Right atrium auricular region (tissue), 2 donors: ENCODE measurements around the gene H2AZ2. TPM values are rescaled to one million over a fixed set of nuclear protein-coding genes. Genes with fewer than 3 reads are reported as not detected.
"Not testable (repeated sequence)": the region's sequence is repeated elsewhere in the genome, so short reads cannot be mapped to it uniquely, and the experiment has no call there.

Experiments
- DNase-seq: peaks from one replicate; pipeline ENCODE4 v3.0.0-alpha.2; 2019; ENCODE audit warnings: low spot score
- H3K27ac ChIP-seq, 2 donors: fragments of 200-600 bp; sonication (generic); 1 replicate in 1 of 2; 2 replicates in 1 of 2; pipeline ENCODE4 v1.5.1; 2016 to 2019
- H3K27me3 ChIP-seq, 2 donors: fragments of 200-600 bp; sonication (generic); one replicate each; pipeline versions ENCODE4 v1.5.1 to v1.6.0; 2017 to 2019
- H3K36me3 ChIP-seq: fragments of 200-600 bp; sonication (generic); one replicate; pipeline ENCODE4 v1.5.1; 2016
- H3K4me1 ChIP-seq, 2 donors: fragments of 200-600 bp; sonication (generic); one replicate each; pipeline versions ENCODE4 v1.5.1 to v1.6.0; 2017 to 2019
- H3K4me3 ChIP-seq, 2 donors: fragments of 200-600 bp; sonication (generic); 1 replicate in 1 of 2; 2 replicates in 1 of 2; pipeline ENCODE4 v1.5.1; 2017 to 2019; ENCODE audit warnings: mild to moderate bottlenecking in 1 of 2, moderate library complexity in 1 of 2
- H3K9me3 ChIP-seq, 2 donors: fragments of 200-600 bp; sonication (generic); one replicate each; pipeline ENCODE4 v1.5.1; 2019
- CTCF ChIP-seq, 2 donors: fragments of 200-600 bp; sonication (generic); IDR thresholded peaks; one replicate each; pipeline ENCODE4 v1.5.1; 2019; ENCODE audit warnings: antibody characterized with exemption in 2 of 2
- total RNA-seq, 2 donors: library from RNA; depleted of rRNA; stranded (reverse); fragments of >200 nt; gene quantifications; one replicate each; pipeline ENCODE4 v1.1.0, GENCODE V29; 2016

H2AZ2 gene
- total RNA-seq, 2 donors from 2014 or later, result 171 to 175 TPM

- no peaks in the 10 kb centered on the region for H3K36me3 ChIP-seq
- no peak for DNase-seq
- peaks cover 0 to 33% of the 10 kb centered on the region in 2 donors for H3K4me1 ChIP-seq
- H3K4me3 ChIP-seq, result no peak overlapping the region
- no peak overlapping the region for H3K27ac ChIP-seq
- no peaks in the 10 kb centered on the region for H3K9me3 ChIP-seq
- no peak for TF ChIP-seq CTCF (IDR thresholded peaks at IDR 0.05)
- no peaks in the 10 kb centered on the region for H3K27me3 ChIP-seq
Observed at GRCh38 chr7:44849259-44849884, 1.5 kb upstream of the H2AZ2 start.

DNA sequence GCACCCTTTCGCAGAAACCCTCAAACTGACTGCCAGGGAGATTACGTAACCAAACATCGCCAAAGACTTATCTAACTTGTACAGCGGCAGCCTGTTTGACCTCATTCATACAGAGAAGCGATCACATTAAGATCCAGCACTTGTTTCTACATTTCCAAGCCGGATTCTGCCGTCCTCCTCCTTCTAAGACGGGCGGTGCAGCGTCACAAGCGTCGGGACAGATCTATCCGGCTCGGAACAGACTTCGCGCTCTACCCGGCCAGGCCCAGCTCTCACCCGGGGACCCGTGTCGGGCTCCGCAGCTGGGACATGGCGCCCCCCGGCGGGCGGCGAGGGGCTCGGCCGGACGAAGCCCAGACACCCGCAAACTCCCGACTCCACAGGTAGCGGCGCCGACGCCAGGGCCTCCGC lies 373 bp downstream of the H2AZ2 start:
- H3K4me3 ChIP-seq, result peak overlapping the region; percentile 45 to 71
- H3K27ac ChIP-seq, result peak overlapping the region; percentile 92 to 96
- peaks cover 0 to 40% of the 10 kb centered on the region in 2 donors for H3K4me1 ChIP-seq
- H3K27me3 ChIP-seq, result no peaks in the 10 kb centered on the region
- DNase-seq, result peak; percentile 89
- no peaks in the 10 kb centered on the region for H3K36me3 ChIP-seq
- peak; percentile 77 to 92 for TF ChIP-seq CTCF (IDR thresholded peaks at IDR 0.05)
- H3K9me3 ChIP-seq, result no peaks in the 10 kb centered on the region

GRCh38 chr7:44846816-44847508 lies 925 bp downstream of the H2AZ2 start:
- TF ChIP-seq CTCF (IDR thresholded peaks at IDR 0.05), result no peak
- Histone ChIP-seq H3K4me1 (peaks cover 0 to 41% of the 10 kb centered on the region in 2 donors), H3K36me3 (no peaks in the 10 kb centered on the region), H3K27me3 (no peaks in the 10 kb centered on the region), H3K27ac (peak overlapping the region; percentile 92 to 96), H3K4me3 (peak overlapping the region; percentile 45 to 71), H3K9me3 (no peaks in the 10 kb centered on the region)
- DNase-seq, result no peak

- Histone ChIP-seq H3K4me3 (peak overlapping the region; percentile 45 to 71), H3K4me1 (peaks cover 0 to 44% of the 10 kb centered on the region in 2 donors), H3K27ac (peak overlapping the region; percentile 92 to 96)
- H3K36me3 ChIP-seq, H3K9me3 ChIP-seq, H3K27me3 ChIP-seq, DNase-seq: not testable (repeated sequence)
Observed at GRCh38 chr7:44846390-44846789, 1.5 kb downstream of the H2AZ2 start.

DNA sequence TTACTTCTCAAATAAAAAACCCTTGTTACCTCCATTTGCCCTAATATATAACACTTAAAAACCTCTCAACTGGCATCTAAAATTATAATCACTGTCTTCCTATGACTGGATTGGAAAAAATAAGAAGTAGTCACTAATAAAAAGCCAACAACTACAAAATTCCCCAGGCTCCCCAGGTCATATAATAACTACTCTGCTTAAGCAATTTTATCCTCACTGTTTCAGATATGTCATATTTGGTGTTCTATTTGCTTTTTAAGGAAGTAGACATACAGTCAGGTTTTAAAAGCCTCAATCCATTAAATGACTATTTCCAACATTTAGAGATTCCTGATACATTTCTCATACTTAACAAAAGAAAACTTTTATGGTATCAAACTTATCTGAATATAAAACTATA lies 2.4 kb downstream of the H2AZ2 start:
- peaks cover 0 to 44% of the 10 kb centered on the region in 2 donors for H3K4me1 ChIP-seq

GRCh38 chr7:44843440-44843839 lies 4.4 kb downstream of the H2AZ2 start:
- H3K9me3 ChIP-seq, DNase-seq, H3K27ac ChIP-seq, H3K4me3 ChIP-seq, H3K27me3 ChIP-seq: not testable (repeated sequence)
- Histone ChIP-seq H3K4me1 (peaks cover 0 to 36% of the 10 kb centered on the region in 2 donors), H3K36me3 (peaks cover 23% of the 10 kb centered on the region)

More for the DNA sequence above, 2.4 kb downstream of the H2AZ2 start:
- TF ChIP-seq CTCF (IDR thresholded peaks at IDR 0.05), result no peak
- Histone ChIP-seq H3K27ac (peak overlapping the region; percentile 13 to 96), H3K36me3 (peaks cover 4% of the 10 kb centered on the region), H3K27me3 (no peaks in the 10 kb centered on the region), H3K9me3 (no peaks in the 10 kb centered on the region), H3K4me3 (no peak overlapping the region)
- DNase-seq, result no peak

- not testable (repeated sequence) for H3K4me3 ChIP-seq, H3K9me3 ChIP-seq, DNase-seq, H3K27me3 ChIP-seq
- Histone ChIP-seq H3K36me3 (peaks cover 31% of the 10 kb centered on the region), H3K4me1 (peaks cover 0 to 36% of the 10 kb centered on the region in 2 donors), H3K27ac (peak overlapping the region; percentile 1 to 43)
Observed at GRCh38 chr7:44842675-44843074, 5.2 kb downstream of the H2AZ2 start.
